SK-N-SH (cell line): ENCODE results near the gene TCFL5.

Experiments used
- ELF1 ChIP-seq: IDR thresholded peaks from 2 replicates; pipeline ENCODE4 v1.4.0; 2012
- EP300 ChIP-seq, 2 experiments: IDR thresholded peaks; 2 replicates each; pipeline versions ENCODE4 v1.4.0 to v1.6.1; 2012; ENCODE audit warnings: borderline replicate concordance in 1 of 2, low read depth in 1 of 2, low read length in 1 of 2
- EZH2phosphoT487 ChIP-seq: fragments of 200-600 bp; sonication (generic); IDR thresholded peaks from 2 replicates; pipeline ENCODE4 v1.6.1; 2017; ENCODE audit warnings: low read depth, mixed run types, mild to moderate bottlenecking, antibody characterized with exemption, moderate library complexity, borderline replicate concordance
- IRF3 ChIP-seq: fragments of 150-350 bp; IDR thresholded peaks from 2 replicates; pipeline ENCODE4 v1.6.1; 2016; ENCODE audit warnings: mild to moderate bottlenecking, low read depth, low read length
- JUND ChIP-seq: IDR thresholded peaks from 2 replicates; pipeline ENCODE4 v1.4.0; 2012
- MAX ChIP-seq: IDR thresholded peaks from 2 replicates; pipeline ENCODE4 v1.4.0; 2012; ENCODE audit warnings: low read depth
- NRF1 ChIP-seq: IDR thresholded peaks from 2 replicates; pipeline ENCODE4 v1.6.1; 2012; ENCODE audit warnings: low read depth, mild to moderate bottlenecking, low read length
- REST ChIP-seq: IDR thresholded peaks from 2 replicates; pipeline ENCODE4 v1.6.1; 2012; ENCODE audit warnings: mild to moderate bottlenecking, low read depth, low read length, moderate library complexity
- SIN3A ChIP-seq: IDR thresholded peaks from 2 replicates; pipeline ENCODE4 v1.6.1; 2012; ENCODE audit warnings: low read depth, mild to moderate bottlenecking, low read length, moderate library complexity, borderline replicate concordance
- YY1 ChIP-seq: IDR thresholded peaks from 2 replicates; pipeline ENCODE4 v1.4.0; 2012; ENCODE audit warnings: low read depth, mild to moderate bottlenecking
- TF ChIP-seq, protein P1 (sequence below): fragments of 200-600 bp; sonication (generic); IDR thresholded peaks from 2 replicates; pipeline ENCODE4 v1.6.1; 2017; ENCODE audit warnings: antibody characterized with exemption, mild to moderate bottlenecking, moderate library complexity

DNA sequence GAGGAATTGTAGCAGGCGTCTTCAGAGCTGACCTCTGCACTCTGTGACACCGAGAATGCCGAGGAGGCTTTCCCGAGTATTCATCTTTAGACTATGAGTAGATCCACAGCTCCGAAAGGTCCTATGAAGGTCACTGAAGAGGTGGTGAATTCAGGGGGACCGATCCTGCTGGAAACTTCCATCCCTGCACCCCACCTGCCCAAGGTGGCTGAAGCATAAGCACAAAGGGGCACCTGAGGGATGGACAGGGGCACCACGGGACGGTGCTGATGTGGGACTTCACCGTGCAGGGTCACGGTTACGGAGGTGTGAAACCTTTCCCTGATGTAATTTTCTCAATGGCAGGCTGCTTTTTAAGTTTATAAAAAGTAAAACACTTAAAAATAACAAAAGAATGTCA, 40.3 kb upstream of the TCFL5 start:
- TF ChIP-seq REST (no peak), NRF1 (no peak), EZH2phosphoT487 (no peak), SIN3A (no peak), MAX (no peak), EP300 (IDR thresholded peaks at IDR 0.05; ENCODE audit: borderline replicate concordance in 1 of 2, low read depth in 1 of 2, low read length in 1 of 2) (no peak), YY1 (no peak), IRF3 (no peak), ELF1 (no peak), JUND (no peak)
- TF ChIP-seq, protein P1, sequence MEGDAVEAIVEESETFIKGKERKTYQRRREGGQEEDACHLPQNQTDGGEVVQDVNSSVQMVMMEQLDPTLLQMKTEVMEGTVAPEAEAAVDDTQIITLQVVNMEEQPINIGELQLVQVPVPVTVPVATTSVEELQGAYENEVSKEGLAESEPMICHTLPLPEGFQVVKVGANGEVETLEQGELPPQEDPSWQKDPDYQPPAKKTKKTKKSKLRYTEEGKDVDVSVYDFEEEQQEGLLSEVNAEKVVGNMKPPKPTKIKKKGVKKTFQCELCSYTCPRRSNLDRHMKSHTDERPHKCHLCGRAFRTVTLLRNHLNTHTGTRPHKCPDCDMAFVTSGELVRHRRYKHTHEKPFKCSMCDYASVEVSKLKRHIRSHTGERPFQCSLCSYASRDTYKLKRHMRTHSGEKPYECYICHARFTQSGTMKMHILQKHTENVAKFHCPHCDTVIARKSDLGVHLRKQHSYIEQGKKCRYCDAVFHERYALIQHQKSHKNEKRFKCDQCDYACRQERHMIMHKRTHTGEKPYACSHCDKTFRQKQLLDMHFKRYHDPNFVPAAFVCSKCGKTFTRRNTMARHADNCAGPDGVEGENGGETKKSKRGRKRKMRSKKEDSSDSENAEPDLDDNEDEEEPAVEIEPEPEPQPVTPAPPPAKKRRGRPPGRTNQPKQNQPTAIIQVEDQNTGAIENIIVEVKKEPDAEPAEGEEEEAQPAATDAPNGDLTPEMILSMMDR: no peak
